IMR-90 (cell line): Measurements from ENCODE around the gene DERL3. TPM values are rescaled to one million over a fixed set of nuclear protein-coding genes. Genes with fewer than 3 reads are reported as not detected.

ENCODE experiments used
- ATAC-seq: fragments of 200-7000 bp; cut with Tn5 transposase; 2 replicates; pipeline ENCODE4 v1.9.1; 2020; ENCODE audit warnings: low read depth, mild to moderate bottlenecking, moderate library complexity
- BruUV-seq: library from RNA; stranded (reverse); fragments of 400-500 nt; replicated peaks from 2 replicates; lab custom pipeline; 2021; lab: Mats Ljungman, UMichigan
- CTCF ChIA-PET: fragments of 300-600 bp; formaldehyde crosslinking; extraction: SDS; loops from one replicate; lab custom pipeline; 2021; ENCODE audit warnings: antibody characterized with exemption; lab: Yijun Ruan, JAX
- POLR2A ChIA-PET: fragments of 300-600 bp; sonication (Branson Sonifier 250); formaldehyde crosslinking; loops from one replicate; lab custom pipeline; 2022; ENCODE audit warnings: antibody characterized with exemption; ENCODE audit not compliant: unreplicated experiment; lab: Charles Lee
- DNase-seq: peaks from one replicate; pipeline ENCODE4 v3.0.0; 2013
- H2AFZ ChIP-seq: replicated peaks from 2 replicates; pipeline ENCODE3; 2013; ENCODE audit warnings: low read length, mild to moderate bottlenecking; ENCODE audit not compliant: poor library complexity
- H2AK5ac ChIP-seq: 2 replicates; pipeline ENCODE4 v1.6.1; 2013; ENCODE audit warnings: low read depth, low read length, inconsistent platforms
- H2AK9ac ChIP-seq: replicated peaks from 2 replicates; pipeline ENCODE3; 2013; ENCODE audit warnings: mild to moderate bottlenecking, low read depth, low read length, moderate library complexity; ENCODE audit not compliant: poor library complexity
- H2BK120ac ChIP-seq: 2 replicates; pipeline ENCODE4 v1.6.1; 2013; ENCODE audit warnings: low read depth, low read length, inconsistent platforms
- H2BK15ac ChIP-seq: 3 replicates; pipeline ENCODE4 v1.6.1; 2013; ENCODE audit warnings: low read depth, low read length, inconsistent platforms
- H2BK20ac ChIP-seq: 2 replicates; pipeline ENCODE4 v1.6.1; 2013; ENCODE audit warnings: low read depth, mild to moderate bottlenecking, inconsistent platforms, low read length, moderate library complexity
- H2BK5ac ChIP-seq: 2 replicates; pipeline ENCODE4 v1.6.1; 2013; ENCODE audit warnings: mild to moderate bottlenecking, low read depth, low read length, inconsistent platforms; ENCODE audit not compliant: poor library complexity, severe bottlenecking
- H3K14ac ChIP-seq: replicated peaks from 2 replicates; pipeline ENCODE4 v1.6.1; 2013; ENCODE audit warnings: low read depth, low read length, inconsistent platforms
- H3K18ac ChIP-seq: 2 replicates; pipeline ENCODE4 v1.6.1; 2013; ENCODE audit warnings: low read depth, low read length, control low read depth
- H3K23ac ChIP-seq: 2 replicates; pipeline ENCODE4 v1.6.1; 2013; ENCODE audit warnings: low read depth, low read length, inconsistent platforms
- H3K27ac ChIP-seq: 2 replicates; pipeline ENCODE4 v1.5.1; 2013; ENCODE audit warnings: mild to moderate bottlenecking, control low read depth, low read length; ENCODE audit not compliant: insufficient read depth
- H3K27me3 ChIP-seq: 2 replicates; pipeline ENCODE4 v1.6.1; 2013; ENCODE audit warnings: low read length; ENCODE audit not compliant: control insufficient read depth, insufficient read depth
- H3K36me3 ChIP-seq: 2 replicates; pipeline ENCODE4 v1.6.1; 2013; ENCODE audit warnings: low read length, mixed read lengths; ENCODE audit not compliant: control insufficient read depth, insufficient read depth
- H3K4ac ChIP-seq: 2 replicates; pipeline ENCODE4 v1.6.1; 2013; ENCODE audit warnings: low read depth, low read length, inconsistent platforms
- H3K4me1 ChIP-seq: 2 replicates; pipeline ENCODE4 v1.6.1; 2013; ENCODE audit warnings: low read length, mixed read lengths; ENCODE audit not compliant: control insufficient read depth, insufficient read depth
- H3K4me2 ChIP-seq: 2 replicates; pipeline ENCODE4 v1.6.1; 2013; ENCODE audit warnings: low read depth, mild to moderate bottlenecking, control low read depth, low read length, moderate library complexity
- H3K4me3 ChIP-seq: 2 replicates; pipeline ENCODE4 v1.5.1; 2013; ENCODE audit warnings: low read depth, mild to moderate bottlenecking, control low read depth, low read length, moderate library complexity; ENCODE audit not compliant: insufficient read depth
- H3K56ac ChIP-seq: 2 replicates; pipeline ENCODE4 v1.6.1; 2013; ENCODE audit warnings: low read length, inconsistent platforms; ENCODE audit not compliant: insufficient read depth; ENCODE audit errors: extremely low read depth
- H3K79me1 ChIP-seq, 2 experiments: 2 replicates each; pipeline ENCODE4 v1.6.1; 2013; ENCODE audit warnings: low read length in 2 of 2, inconsistent platforms in 1 of 2, low read depth in 1 of 2
- H3K9ac ChIP-seq: 2 replicates; pipeline ENCODE4 v1.6.1; 2013; ENCODE audit warnings: low read depth, low read length, control low read depth
- H3K9me1 ChIP-seq: 2 replicates; pipeline ENCODE4 v1.6.1; 2013; ENCODE audit warnings: low read length, inconsistent platforms; ENCODE audit not compliant: insufficient read depth
- H3K9me3 ChIP-seq: 2 replicates; pipeline ENCODE4 v1.6.1; 2013; ENCODE audit warnings: low read length; ENCODE audit not compliant: control insufficient read depth, insufficient read depth
- H4K20me1 ChIP-seq: 2 replicates; pipeline ENCODE4 v1.6.1; 2013; ENCODE audit warnings: low read length, inconsistent platforms; ENCODE audit not compliant: insufficient read depth
- H4K5ac ChIP-seq: 2 replicates; pipeline ENCODE4 v1.6.1; 2013; ENCODE audit warnings: mild to moderate bottlenecking, low read depth, low read length, control low read depth
- H4K8ac ChIP-seq, 2 experiments: 2 replicates each; pipeline ENCODE4 v1.6.1; 2013; ENCODE audit warnings: low read depth in 2 of 2, low read length in 2 of 2, control low read depth in 1 of 2, inconsistent platforms in 1 of 2
- H4K91ac ChIP-seq: 2 replicates; pipeline ENCODE4 v1.6.1; 2013; ENCODE audit warnings: low read depth, low read length, inconsistent platforms; ENCODE audit not compliant: insufficient read depth
- BHLHE40 ChIP-seq: fragments of 150-350 bp; IDR thresholded peaks from 2 replicates; pipeline ENCODE4 v1.6.1; 2016; ENCODE audit warnings: mild to moderate bottlenecking, low read depth, low read length
- CEBPB ChIP-seq: IDR thresholded peaks from 2 replicates; pipeline ENCODE4 v1.6.1; 2012; ENCODE audit warnings: low read depth, low read length, improper control_type of control experiment
- CHD1 ChIP-seq: IDR thresholded peaks from 2 replicates; pipeline ENCODE4 v1.6.1; 2012; ENCODE audit warnings: low read depth, low read length, improper control_type of control experiment
- FOS ChIP-seq: fragments of 150-350 bp; IDR thresholded peaks from 2 replicates; pipeline ENCODE4 v1.6.1; 2016; ENCODE audit warnings: low read depth, low read length
- MAFK ChIP-seq: IDR thresholded peaks from 2 replicates; pipeline ENCODE4 v1.6.1; 2012; ENCODE audit warnings: low read depth, low read length, improper control_type of control experiment
- MAZ ChIP-seq: IDR thresholded peaks from 2 replicates; pipeline ENCODE4 v1.6.1; 2012; ENCODE audit warnings: low read depth, mild to moderate bottlenecking, low read length, improper control_type of control experiment, moderate library complexity, borderline replicate concordance
- MXI1 ChIP-seq: IDR thresholded peaks from 2 replicates; pipeline ENCODE4 v1.6.1; 2012; ENCODE audit warnings: low read depth, mild to moderate bottlenecking, low read length, moderate library complexity, borderline replicate concordance
- NFE2L2 ChIP-seq: fragments of 150-350 bp; IDR thresholded peaks from 2 replicates; pipeline ENCODE4 v1.6.1; 2016; ENCODE audit warnings: low read depth, mild to moderate bottlenecking, low read length
- POLR2A ChIP-seq: IDR thresholded peaks from 2 replicates; pipeline ENCODE4 v1.6.1; 2012; ENCODE audit warnings: mild to moderate bottlenecking, low read depth, low read length
- RAD21 ChIP-seq: IDR thresholded peaks from 2 replicates; pipeline ENCODE4 v1.6.1; 2012; ENCODE audit warnings: low read length, improper control_type of control experiment
- RCOR1 ChIP-seq: IDR thresholded peaks from 2 replicates; pipeline ENCODE4 v1.6.1; 2012; ENCODE audit warnings: mild to moderate bottlenecking, low read length, improper control_type of control experiment; ENCODE audit not compliant: insufficient replicate concordance
- RFX5 ChIP-seq: IDR thresholded peaks from 2 replicates; pipeline ENCODE4 v1.8.0; 2012; ENCODE audit warnings: low read depth, mild to moderate bottlenecking, low read length, moderate library complexity
- SMC3 ChIP-seq: fragments of 150-350 bp; IDR thresholded peaks from 2 replicates; pipeline ENCODE4 v1.6.1; 2016; ENCODE audit warnings: low read depth, mild to moderate bottlenecking, antibody characterized with exemption, low read length, moderate library complexity
- WGBS, 2 experiments: methylation state at CpG; one replicate each; pipeline versions ENCODE4 v1.1.5 to v1.1.7; 2013; ENCODE audit warnings: missing lambda C conversion rate in 2 of 2; ENCODE audit not compliant: insufficient read length in 1 of 2; ENCODE audit errors: extremely low coverage in 2 of 2; 5-methylcytosine and 5-hydroxymethylcytosine counted together
- dilution Hi-C: fragments of 300-500 bp; cut with HindIII; formaldehyde crosslinking; loops from one replicate; pipeline ENCODE4 v1.14.3; 2018; ENCODE audit warnings: low sequenced_read_pairs; ENCODE audit not compliant: unreplicated experiment
- in situ Hi-C: fragments of 300-500 bp; cut with MboI; formaldehyde crosslinking; loops from 3 replicates; pipeline ENCODE4 v1.14.3; 2019; ENCODE audit warnings: low sequenced_read_pairs, inconsistent platforms, mixed read lengths
- intact Hi-C: fragments of 100-400 bp; cut with micrococcal nuclease; formaldehyde crosslinking; loops from 2 replicates; pipeline ENCODE4 v1.10.0; 2022
- polyA plus RNA-seq, 3 experiments: library from polyadenylated mRNA; depleted of rRNA; stranded (reverse); fragments of >200 nt; gene quantifications; 2 replicates each; pipeline ENCODE4 v1.2.3, GENCODE V29; 2012; ENCODE audit warnings: low replicate concordance in 1 of 3
- total RNA-seq: library from RNA; depleted of rRNA; stranded (reverse); fragments of >200 nt; gene quantifications from 2 replicates; pipeline ENCODE4 v1.2.3, GENCODE V29; 2012
- TF ChIP-seq, protein P1 (sequence below): fragments of 150-350 bp; IDR thresholded peaks from 2 replicates; pipeline ENCODE4 v1.6.1; 2017; ENCODE audit warnings: mild to moderate bottlenecking, antibody characterized with exemption, low read length, low read depth
- TF ChIP-seq, protein P2 (sequence below): conservative IDR thresholded peaks from 2 replicates; pipeline ENCODE4 v1.5.1; 2012; ENCODE audit warnings: mild to moderate bottlenecking, low read depth, low read length, improper control_type of control experiment
- TF ChIP-seq, protein P3 (sequence below): fragments of 150-350 bp; IDR thresholded peaks from 2 replicates; pipeline ENCODE4 v1.6.1; 2016; ENCODE audit warnings: low read depth, mild to moderate bottlenecking, low read length, moderate library complexity, borderline replicate concordance

DERL3 gene
- total and polyA plus RNA-seq, 2 of the 4 experiments (the other 2 are of a cell fraction) = 0.18 to 0.62 TPM

- H3K27me3 ChIP-seq = no peaks in the 10 kb centered on the region
- intact Hi-C loops = no loop called here
- H3K56ac ChIP-seq = no peak overlapping the region
- H2BK120ac ChIP-seq = no peak overlapping the region
- no peak overlapping the region for H2AK5ac ChIP-seq
- H2BK5ac ChIP-seq = no peak overlapping the region
- DNase-seq = no peak
- no peak overlapping the region for H3K18ac ChIP-seq
- TF ChIP-seq BHLHE40 = no peak
- no peak for TF ChIP-seq FOS
- no peak for TF ChIP-seq CEBPB
- no peak for TF ChIP-seq RAD21
- TF ChIP-seq RFX5 = no peak
- TF ChIP-seq, protein P1, sequence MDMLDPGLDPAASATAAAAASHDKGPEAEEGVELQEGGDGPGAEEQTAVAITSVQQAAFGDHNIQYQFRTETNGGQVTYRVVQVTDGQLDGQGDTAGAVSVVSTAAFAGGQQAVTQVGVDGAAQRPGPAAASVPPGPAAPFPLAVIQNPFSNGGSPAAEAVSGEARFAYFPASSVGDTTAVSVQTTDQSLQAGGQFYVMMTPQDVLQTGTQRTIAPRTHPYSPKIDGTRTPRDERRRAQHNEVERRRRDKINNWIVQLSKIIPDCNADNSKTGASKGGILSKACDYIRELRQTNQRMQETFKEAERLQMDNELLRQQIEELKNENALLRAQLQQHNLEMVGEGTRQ = no peak
- TF ChIP-seq SMC3 = no peak
- TF ChIP-seq MAZ = no peak
- TF ChIP-seq, protein P2, sequence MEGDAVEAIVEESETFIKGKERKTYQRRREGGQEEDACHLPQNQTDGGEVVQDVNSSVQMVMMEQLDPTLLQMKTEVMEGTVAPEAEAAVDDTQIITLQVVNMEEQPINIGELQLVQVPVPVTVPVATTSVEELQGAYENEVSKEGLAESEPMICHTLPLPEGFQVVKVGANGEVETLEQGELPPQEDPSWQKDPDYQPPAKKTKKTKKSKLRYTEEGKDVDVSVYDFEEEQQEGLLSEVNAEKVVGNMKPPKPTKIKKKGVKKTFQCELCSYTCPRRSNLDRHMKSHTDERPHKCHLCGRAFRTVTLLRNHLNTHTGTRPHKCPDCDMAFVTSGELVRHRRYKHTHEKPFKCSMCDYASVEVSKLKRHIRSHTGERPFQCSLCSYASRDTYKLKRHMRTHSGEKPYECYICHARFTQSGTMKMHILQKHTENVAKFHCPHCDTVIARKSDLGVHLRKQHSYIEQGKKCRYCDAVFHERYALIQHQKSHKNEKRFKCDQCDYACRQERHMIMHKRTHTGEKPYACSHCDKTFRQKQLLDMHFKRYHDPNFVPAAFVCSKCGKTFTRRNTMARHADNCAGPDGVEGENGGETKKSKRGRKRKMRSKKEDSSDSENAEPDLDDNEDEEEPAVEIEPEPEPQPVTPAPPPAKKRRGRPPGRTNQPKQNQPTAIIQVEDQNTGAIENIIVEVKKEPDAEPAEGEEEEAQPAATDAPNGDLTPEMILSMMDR = no peak
- no peak for TF ChIP-seq MXI1
- no peak for TF ChIP-seq NFE2L2
- no peak for TF ChIP-seq RCOR1
- TF ChIP-seq CHD1 = no peak
- TF ChIP-seq MAFK = no peak
- TF ChIP-seq POLR2A = no peak
- TF ChIP-seq, protein P3, sequence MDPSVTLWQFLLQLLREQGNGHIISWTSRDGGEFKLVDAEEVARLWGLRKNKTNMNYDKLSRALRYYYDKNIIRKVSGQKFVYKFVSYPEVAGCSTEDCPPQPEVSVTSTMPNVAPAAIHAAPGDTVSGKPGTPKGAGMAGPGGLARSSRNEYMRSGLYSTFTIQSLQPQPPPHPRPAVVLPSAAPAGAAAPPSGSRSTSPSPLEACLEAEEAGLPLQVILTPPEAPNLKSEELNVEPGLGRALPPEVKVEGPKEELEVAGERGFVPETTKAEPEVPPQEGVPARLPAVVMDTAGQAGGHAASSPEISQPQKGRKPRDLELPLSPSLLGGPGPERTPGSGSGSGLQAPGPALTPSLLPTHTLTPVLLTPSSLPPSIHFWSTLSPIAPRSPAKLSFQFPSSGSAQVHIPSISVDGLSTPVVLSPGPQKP = no peak
- H3K23ac ChIP-seq = no peak overlapping the region
- H3K79me1 ChIP-seq = peaks cover 0 to 16% of the 10 kb centered on the region in 2 experiments; a peak in 1 of 4 replicates
- ChIA-PET POLR2A (no interaction called here), CTCF (interaction anchor here (0.6 to 1.6 kb wide), 4 partner anchors 8 to 35 kb away, joined by 4 to 5 read pairs (median 4); partner anchors contain the start of gene MIF)
- no peak overlapping the region for H3K4ac ChIP-seq
- peaks cover 10% of the 10 kb centered on the region for H3K4me1 ChIP-seq
- dilution Hi-C loops = no loop called here
- no peak overlapping the region for H3K9ac ChIP-seq
- H2BK15ac ChIP-seq = no peak overlapping the region
- no peak overlapping the region for H2BK20ac ChIP-seq
- H4K8ac ChIP-seq = no peak overlapping the region
- H2AFZ ChIP-seq = peak overlapping the region; percentile 62
- no peak overlapping the region for H4K5ac ChIP-seq
- no peak overlapping the region for H3K4me3 ChIP-seq
- H4K20me1 ChIP-seq = no peaks in the 10 kb centered on the region
- no peaks in the 10 kb centered on the region for H3K36me3 ChIP-seq
- BruUV-seq = no TSS peak
- H3K14ac ChIP-seq = no peak overlapping the region
- no peaks in the 10 kb centered on the region for H3K9me3 ChIP-seq
- no peak for ATAC-seq
- in situ Hi-C loops = loop anchor here (10.0 kb wide), 1 partner anchor 234 kb away; no protein-coding TSS in a partner anchor
- no peak overlapping the region for H4K91ac ChIP-seq
- peak overlapping the region; percentile 81 for H2AK9ac ChIP-seq
- H3K4me2 ChIP-seq = no peak overlapping the region
- no CpG with 5 or more reads among the region's 4 CpGs for WGBS, 2 experiments
- no peak overlapping the region for H3K27ac ChIP-seq
- H3K9me1 ChIP-seq = no peaks in the 10 kb centered on the region
These were observed 20.4 kb upstream of the DERL3 start for GRCh38 chr22:23859201-23859600.
